Ascending aorta (tissue), 2 donors: ENCODE measurements around the gene B4GALNT1. TPM values are rescaled to one million over a fixed set of nuclear protein-coding genes. Genes with fewer than 3 reads are reported as not detected.

Source experiments
- DNase-seq, 2 donors: peaks; one replicate each; pipeline ENCODE4 v3.0.0-alpha.2; 2019; ENCODE audit warnings: low spot score in 2 of 2
- H3K27ac ChIP-seq, 2 donors: fragments of 200-600 bp; sonication (generic); one replicate each; pipeline ENCODE4 v1.5.1; 2016 to 2017; ENCODE audit warnings: mild to moderate bottlenecking in 1 of 2
- H3K27me3 ChIP-seq: fragments of 200-600 bp; sonication (generic); one replicate; pipeline ENCODE4 v1.5.1; 2017
- H3K36me3 ChIP-seq, 2 donors: fragments of 200-600 bp; sonication (generic); one replicate each; pipeline ENCODE4 v1.5.1; 2016
- H3K4me1 ChIP-seq, 2 donors: fragments of 200-600 bp; sonication (generic); one replicate each; pipeline ENCODE4 v1.5.1; 2016 to 2017; ENCODE audit warnings: mild to moderate bottlenecking in 1 of 2
- H3K4me3 ChIP-seq, 2 donors: fragments of 200-600 bp; sonication (generic); one replicate each; pipeline ENCODE4 v1.5.1; 2016 to 2017; ENCODE audit warnings: mild to moderate bottlenecking in 1 of 2
- H3K9me3 ChIP-seq, 2 donors: fragments of 200-600 bp; sonication (generic); one replicate each; pipeline ENCODE4 v1.5.1; 2016
- CTCF ChIP-seq, 3 experiments: fragments of 200-600 bp in 2 of 3; fragments of 450-650 bp in 1 of 3; sonication (generic) in 2 of 3; IDR thresholded peaks; one replicate each; pipeline ENCODE4 v1.5.1; 2016 to 2019; ENCODE audit warnings: antibody characterized with exemption in 3 of 3, mild to moderate bottlenecking in 1 of 3, moderate library complexity in 1 of 3
- intact Hi-C: fragments of 100-400 bp; cut with DNase I; formaldehyde crosslinking; loops from one replicate; pipeline ENCODE4 v1.15.1; 2023
- total RNA-seq: library from RNA; depleted of rRNA; stranded (reverse); fragments of >200 nt; gene quantifications from one replicate; pipeline ENCODE4 v1.1.0, GENCODE V29; 2016

The B4GALNT1 gene
- total RNA-seq, 1 donor from 2014 or later = 16.6 TPM

GRCh38 chr12:57613427-57614109, 19.4 kb downstream of the B4GALNT1 start:
- DNase-seq = no peak
- Histone ChIP-seq H3K4me3 (no peak overlapping the region), H3K9me3 (no peaks in the 10 kb centered on the region), H3K27ac (no peak overlapping the region), H3K27me3 (no peaks in the 10 kb centered on the region), H3K36me3 (peaks cover 25 to 39% of the 10 kb centered on the region in 2 donors), H3K4me1 (peaks cover 6 to 39% of the 10 kb centered on the region in 2 donors)
- TF ChIP-seq CTCF (IDR thresholded peaks at IDR 0.05) = no peak
- intact Hi-C loops = loop anchor here (5.0 kb wide), 1 partner anchor 79 kb away; the partner anchor contains the start of gene OS9

- intact Hi-C loops = loop anchor here (5.0 kb wide), 1 partner anchor 79 kb away; the partner anchor contains the start of gene OS9
- Histone ChIP-seq H3K27ac (peak overlapping the region; percentile 87 to 97), H3K9me3 (no peaks in the 10 kb centered on the region), H3K36me3 (peaks cover 25 to 39% of the 10 kb centered on the region in 2 donors), H3K27me3 (no peaks in the 10 kb centered on the region), H3K4me1 (peaks cover 6 to 39% of the 10 kb centered on the region in 2 donors), H3K4me3 (peak overlapping the region in 1 of 2 donors; percentile 88)
- DNase-seq = no peak
- TF ChIP-seq CTCF (IDR thresholded peaks at IDR 0.05) = no peak
Observed at GRCh38 chr12:57612711-57613426, 20.1 kb downstream of the B4GALNT1 start.

GRCh38 chr12:57611827-57612710, 20.9 kb downstream of the B4GALNT1 start:
- no peak for DNase-seq
- Histone ChIP-seq H3K27me3 (no peaks in the 10 kb centered on the region), H3K9me3 (no peaks in the 10 kb centered on the region), H3K4me1 (peaks cover 6 to 39% of the 10 kb centered on the region in 2 donors), H3K27ac (peak overlapping the region; percentile 87 to 97), H3K4me3 (peak overlapping the region; percentile 70 to 88), H3K36me3 (peaks cover 25 to 44% of the 10 kb centered on the region in 2 donors)
- intact Hi-C loops = loop anchor here (2.0 to 5.0 kb wide), 2 partner anchors 21 to 80 kb away; partner anchors contain the start of genes OS9 and PIP4K2C
- TF ChIP-seq CTCF (IDR thresholded peaks at IDR 0.05) = no peak

GRCh38 chr12:57611108-57611826, 21.7 kb downstream of the B4GALNT1 start, which contains the start of gene ARHGEF25:
ARHGEF25 (plus strand) TSS chr12:57611435; CDS start chr12:57611895, 460 bp downstream.
- peak within 1 kb of the TSS; percentile 87 to 97 for H3K27ac ChIP-seq

More at GRCh38 chr12:57611108-57611826, 21.7 kb downstream of the B4GALNT1 start, which contains the start of gene ARHGEF25:
- DNase-seq = peak in 1 of 2 donors; percentile 86
- Histone ChIP-seq H3K4me1 (peaks cover 6 to 39% of the 10 kb centered on the region in 2 donors), H3K9me3 (no peaks in the 10 kb centered on the region), H3K36me3 (peaks cover 17 to 39% of the 10 kb centered on the region in 2 donors), H3K4me3 (peak within 1 kb of the TSS; percentile 70 to 88), H3K27me3 (no peaks in the 10 kb centered on the region)
- TF ChIP-seq CTCF (IDR thresholded peaks at IDR 0.05) = no peak
- intact Hi-C loops = loop anchor here (2.0 to 5.0 kb wide), 2 partner anchors 20 to 81 kb away; partner anchors contain the start of genes OS9 and PIP4K2C
